ENCODE measurements around the gene UGP2.

UGP2 gene

DNA sequence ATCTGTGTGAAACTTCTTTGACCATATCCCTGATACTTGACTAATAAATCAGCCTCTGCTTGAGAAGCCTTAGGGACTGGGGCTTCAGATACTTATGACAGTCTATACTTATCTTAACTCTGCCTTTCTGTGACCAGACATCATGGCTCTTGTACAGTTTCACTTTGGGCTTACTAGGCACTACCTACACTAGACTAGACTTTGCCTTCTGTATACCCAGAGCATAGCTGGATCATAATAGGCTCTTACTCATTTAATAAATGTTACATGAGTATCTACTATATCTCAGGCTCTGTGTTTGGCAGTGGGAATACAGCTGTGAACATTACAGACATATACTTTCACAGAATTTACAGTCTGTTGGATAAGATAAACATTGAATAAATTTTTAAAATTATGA lies 9.0 kb downstream of the UGP2 start:
- POLR2A ChIA-PET = no interaction called here
- no peak for DNase-seq (ENCODE audit: extremely low spot score)
- TF ChIP-seq FOXM1 (IDR thresholded peaks at IDR 0.05; ENCODE audit: borderline replicate concordance) = no peak
- TF ChIP-seq NFRKB (IDR thresholded peaks at IDR 0.05) = no peak
- TF ChIP-seq BHLHE40 (IDR thresholded peaks at IDR 0.05; ENCODE audit: borderline replicate concordance) = no peak
- no peak for TF ChIP-seq ELF4 (IDR thresholded peaks at IDR 0.05)
- TF ChIP-seq SUZ12 (IDR thresholded peaks at IDR 0.05) = no peak
- no peak for TF ChIP-seq ARNT (IDR thresholded peaks at IDR 0.05)
- no peak for TF ChIP-seq LEF1 (IDR thresholded peaks at IDR 0.05; ENCODE audit: borderline replicate concordance)
- TF ChIP-seq PKNOX1 (IDR thresholded peaks at IDR 0.05) = no peak
- no peak for TF ChIP-seq HDGF (IDR thresholded peaks at IDR 0.05; ENCODE audit: borderline replicate concordance)
- TF ChIP-seq L3MBTL2 (conservative IDR thresholded peaks at IDR 0.05) = no peak
- no peak for TF ChIP-seq ZNF384 (IDR thresholded peaks at IDR 0.05)
- no peak for TF ChIP-seq SP1 (IDR thresholded peaks at IDR 0.05)
- CTCF ChIA-PET = no interaction called here

DNA sequence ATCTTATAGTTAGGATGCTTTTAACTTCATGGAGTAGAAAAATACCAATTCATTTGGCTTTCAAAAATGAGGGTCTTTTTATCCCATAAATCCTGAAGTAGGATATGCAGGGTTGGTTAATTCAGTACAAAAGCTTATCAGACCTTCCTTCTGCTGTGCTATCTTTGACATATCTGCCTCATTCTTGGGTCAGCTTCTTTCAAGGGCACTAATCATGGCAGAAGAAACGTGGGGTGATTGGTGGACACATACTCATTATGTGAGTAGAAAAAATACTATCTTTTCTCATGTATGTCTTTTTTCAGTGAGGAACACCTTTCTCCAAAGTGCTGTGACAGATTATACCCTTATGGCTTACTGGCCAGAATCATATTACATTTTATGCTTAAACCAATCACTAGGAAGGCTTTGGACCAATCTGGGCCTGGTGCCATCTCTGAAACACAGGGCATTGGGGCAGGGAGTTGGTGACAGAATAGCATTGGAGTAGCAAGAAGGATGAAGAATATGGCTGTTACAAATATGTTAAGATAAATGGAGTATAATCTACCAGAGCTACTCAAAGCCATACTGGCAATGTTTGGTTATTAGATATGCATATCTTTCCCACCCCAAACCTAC lies 10.1 kb downstream of the UGP2 start:
- ChIA-PET CTCF (interaction anchor here (1.4 kb wide), 1 partner anchor 9 kb away, joined by 8 read pairs; no protein-coding TSS in a partner anchor), POLR2A (interaction anchor here (0.7 to 2.1 kb wide), 2 partner anchors 10 to 263 kb away, joined by 3 to 11 read pairs; partner anchors contain the start of genes MDH1, UGP2 and WDPCP)
- no peak for TF ChIP-seq SP1 (IDR thresholded peaks at IDR 0.05)
- no peak for DNase-seq (ENCODE audit: extremely low spot score)

- TF ChIP-seq BHLHE40 (IDR thresholded peaks at IDR 0.05; ENCODE audit: borderline replicate concordance) (no peak), HDGF (IDR thresholded peaks at IDR 0.05; ENCODE audit: borderline replicate concordance) (no peak)
- no peak for DNase-seq (ENCODE audit: extremely low spot score)
- CTCF ChIA-PET = interaction anchor here (0.6 kb wide), 1 partner anchor 154 kb away, joined by 3 read pairs; no protein-coding TSS in a partner anchor
- POLR2A ChIA-PET = no interaction called here
Observed at GRCh38 chr2:63853527-63854310, 12.0 kb downstream of the UGP2 start.

DNA sequence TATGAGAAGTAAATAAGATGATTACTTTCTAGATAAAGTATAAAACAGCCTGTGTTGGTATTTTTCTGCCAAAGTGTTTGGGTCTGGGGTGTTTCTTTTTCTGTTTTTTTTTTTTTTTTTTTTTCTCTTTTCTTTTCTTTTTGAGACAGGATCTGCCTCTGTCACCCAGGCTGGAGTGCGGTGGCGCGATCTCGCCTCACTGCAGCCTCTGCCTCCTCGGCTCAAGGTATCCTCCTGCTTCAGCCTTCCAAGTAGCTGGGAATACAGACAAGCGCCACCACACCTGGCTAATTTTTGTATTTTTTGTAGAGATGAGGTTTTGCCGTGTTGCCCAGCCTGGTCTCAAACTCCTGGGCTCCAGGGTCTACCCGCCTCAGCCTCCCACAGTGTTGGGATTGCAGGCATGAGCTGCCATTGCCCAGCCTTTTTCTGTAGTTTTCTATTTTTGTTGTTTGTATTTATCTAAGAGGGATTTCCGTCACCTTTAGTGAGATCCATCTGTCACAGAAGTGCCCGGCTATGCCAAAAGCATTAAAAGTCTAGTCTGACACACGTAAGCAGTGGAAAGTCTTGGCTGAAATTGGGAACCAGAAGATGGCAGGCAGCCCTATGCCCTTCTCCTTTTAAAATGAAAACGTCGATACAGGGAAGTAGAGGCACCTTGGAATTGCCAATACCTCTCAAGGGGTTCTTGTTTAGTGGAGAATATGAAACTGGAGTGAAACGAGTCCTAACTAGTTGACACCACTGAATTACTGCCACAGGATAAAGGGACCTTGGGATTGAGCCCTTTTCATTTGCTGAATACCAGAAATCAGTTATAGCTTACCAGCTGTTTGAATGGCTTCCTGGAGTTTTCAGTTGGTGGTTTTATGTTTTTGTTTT lies 14.0 kb downstream of the UGP2 start:
- ChIA-PET CTCF (no interaction called here), POLR2A (interaction anchor here (1.1 kb wide), 1 partner anchor 14 kb away, joined by 3 read pairs; the partner anchor contains the start of gene UGP2)
- no peak for TF ChIP-seq SUZ12 (IDR thresholded peaks at IDR 0.05)
- no peak for TF ChIP-seq FOXA1 (IDR thresholded peaks at IDR 0.05)
- TF ChIP-seq PKNOX1 (IDR thresholded peaks at IDR 0.05) = no peak
- TF ChIP-seq L3MBTL2 (conservative IDR thresholded peaks at IDR 0.05) = no peak
- TF ChIP-seq SP1 (IDR thresholded peaks at IDR 0.05) = no peak
- no peak for TF ChIP-seq ZNF384 (IDR thresholded peaks at IDR 0.05)
- no peak for DNase-seq (ENCODE audit: extremely low spot score)

GRCh38 chr2:63856303-63856603 lies 14.6 kb downstream of the UGP2 start:
- CTCF ChIA-PET = no interaction called here
- POLR2A ChIA-PET = interaction anchor here (0.6 to 1.1 kb wide), 2 partner anchors 15 to 68 kb away, joined by 3 read pairs; partner anchors contain the start of gene UGP2
- DNase-seq (ENCODE audit: extremely low spot score) = no peak
- TF ChIP-seq BHLHE40 (IDR thresholded peaks at IDR 0.05; ENCODE audit: borderline replicate concordance) (no peak), SP1 (IDR thresholded peaks at IDR 0.05) (no peak), FOXA1 (IDR thresholded peaks at IDR 0.05) (no peak), NFRKB (IDR thresholded peaks at IDR 0.05) (no peak), ZNF384 (IDR thresholded peaks at IDR 0.05) (no peak)

- TF ChIP-seq SUZ12 (IDR thresholded peaks at IDR 0.05) (no peak), ARNT (IDR thresholded peaks at IDR 0.05) (no peak), FOXA1 (IDR thresholded peaks at IDR 0.05) (no peak), FOXK2 (IDR thresholded peaks at IDR 0.05) (no peak), ELF4 (IDR thresholded peaks at IDR 0.05) (no peak), L3MBTL2 (conservative IDR thresholded peaks at IDR 0.05) (no peak), ZNF384 (IDR thresholded peaks at IDR 0.05) (no peak), HDGF (IDR thresholded peaks at IDR 0.05; ENCODE audit: borderline replicate concordance) (no peak), BHLHE40 (IDR thresholded peaks at IDR 0.05; ENCODE audit: borderline replicate concordance) (no peak), SP1 (IDR thresholded peaks at IDR 0.05) (no peak), LEF1 (IDR thresholded peaks at IDR 0.05; ENCODE audit: borderline replicate concordance) (no peak), CTBP1 (IDR thresholded peaks at IDR 0.05; ENCODE audit: borderline replicate concordance) (no peak), FOXM1 (IDR thresholded peaks at IDR 0.05; ENCODE audit: borderline replicate concordance) (no peak), TARDBP (IDR thresholded peaks at IDR 0.05) (no peak), NFRKB (IDR thresholded peaks at IDR 0.05) (no peak), PKNOX1 (IDR thresholded peaks at IDR 0.05) (no peak)
- ChIA-PET CTCF (no interaction called here), POLR2A (no interaction called here)
- DNase-seq (ENCODE audit: extremely low spot score) = no peak
Observed at GRCh38 chr2:63858291-63858690, 16.6 kb downstream of the UGP2 start.
